Activated naive CD4-positive, alpha-beta T cell treated with anti-CD3 and anti-CD28 coated beads, Interleukin-2, amount 50 U/mL, for 16 hours (primary cell): ENCODE results near the gene TUNAR.
"Not testable (repeated sequence)": the region's sequence is repeated elsewhere in the genome, so short reads cannot be mapped to it uniquely, and the experiment has no call there.

Experiments used
- DNase-seq: peaks from one replicate; pipeline ENCODE4 v3.0.0-alpha.2; 2020

TUNAR gene

GRCh38 chr14:95920769-95921438 is 44.3 kb downstream of the TUNAR start:
- DNase-seq, result no peak

- no peak for DNase-seq
These were observed 45.4 kb downstream of the TUNAR start for GRCh38 chr14:95922080-95922479.

DNA sequence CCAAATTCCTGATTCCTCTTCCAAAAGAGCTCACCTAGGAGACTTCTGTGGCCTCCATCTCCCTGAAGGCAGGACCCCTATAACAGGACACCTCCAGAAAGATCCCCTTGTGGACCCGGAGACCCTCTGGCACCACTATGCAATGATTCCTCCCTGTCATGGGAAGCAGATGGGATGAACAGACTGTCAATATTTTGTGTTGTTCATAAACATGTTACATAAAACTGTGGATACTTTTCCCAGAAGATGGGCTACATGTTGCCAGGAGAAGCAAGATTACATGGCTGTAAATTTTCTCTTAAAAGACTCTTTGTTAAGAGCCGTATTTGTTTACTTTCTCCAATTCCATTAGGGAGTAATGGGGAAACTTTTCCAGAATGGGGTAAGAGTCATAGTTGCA is 52.1 kb downstream of the TUNAR start:
- no peak for DNase-seq

DNA sequence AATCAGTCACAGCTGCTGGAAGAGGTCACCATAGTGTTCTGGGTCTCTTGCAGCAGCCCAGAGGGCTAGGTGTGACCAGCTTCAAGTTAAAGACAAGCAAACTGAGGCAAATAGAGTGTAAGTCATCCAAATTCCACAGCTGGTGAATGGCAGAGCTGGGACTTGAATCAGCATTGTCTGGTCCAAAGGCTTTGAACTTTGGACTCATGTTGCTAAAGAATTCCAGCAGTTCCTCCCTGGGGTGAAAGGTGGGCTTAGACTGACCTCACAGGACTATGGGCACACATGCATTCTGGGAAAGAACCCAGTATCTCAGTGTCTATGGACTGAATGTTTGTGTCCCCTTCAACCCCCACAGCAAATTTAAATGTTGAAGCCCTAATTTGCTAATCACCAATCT is 54.8 kb downstream of the TUNAR start:
- no peak for DNase-seq

DNA sequence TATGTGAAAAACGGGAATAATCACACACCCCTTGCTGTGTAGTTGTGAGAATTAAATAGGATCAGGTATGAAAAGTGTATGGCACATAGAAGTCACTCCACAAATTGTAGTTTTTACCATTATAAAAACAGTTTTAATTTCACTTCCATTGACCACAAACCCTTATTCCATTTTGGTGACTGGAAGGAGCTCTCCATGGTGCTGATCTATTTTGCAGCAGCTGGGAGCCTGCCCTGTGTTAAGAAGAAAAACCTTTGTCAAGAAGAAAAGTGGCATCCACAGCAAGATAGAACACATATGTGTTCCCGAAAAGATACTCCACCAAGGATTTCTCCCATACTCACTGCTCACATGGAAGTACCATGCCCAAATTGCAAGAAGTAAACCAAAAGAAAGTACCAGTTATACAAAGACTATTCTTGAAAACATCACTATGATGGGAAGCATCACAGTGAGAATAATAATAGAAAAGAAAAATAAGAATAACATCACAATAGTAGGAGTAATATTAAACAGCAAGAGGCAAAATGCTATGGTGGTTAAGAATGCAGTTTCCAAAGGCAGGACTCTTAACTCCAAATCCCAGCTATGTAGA is 58.7 kb downstream of the TUNAR start:
- DNase-seq, result no peak

DNA sequence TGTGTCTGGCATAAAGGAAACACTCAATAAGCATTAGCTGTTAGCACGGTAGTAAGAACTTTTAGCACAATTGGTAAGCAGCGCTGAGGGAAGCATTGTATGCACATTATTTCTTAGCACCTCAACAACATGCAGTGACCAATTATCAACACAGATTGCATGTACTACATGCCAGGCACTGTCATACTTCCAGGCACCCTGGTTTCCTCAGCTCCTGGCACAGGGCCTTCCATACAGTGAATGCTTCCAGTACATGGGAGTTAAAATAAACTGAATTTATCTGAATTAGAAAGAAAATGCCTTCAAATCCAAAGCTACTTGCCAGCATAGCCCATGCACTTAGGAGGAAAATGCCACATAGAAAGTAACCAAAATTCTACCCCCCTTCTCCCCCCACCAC is 59.4 kb downstream of the TUNAR start:
- DNase-seq, result no peak

GRCh38 chr14:95939335-95939734 is 62.7 kb downstream of the TUNAR start:
- DNase-seq, result no peak

DNA sequence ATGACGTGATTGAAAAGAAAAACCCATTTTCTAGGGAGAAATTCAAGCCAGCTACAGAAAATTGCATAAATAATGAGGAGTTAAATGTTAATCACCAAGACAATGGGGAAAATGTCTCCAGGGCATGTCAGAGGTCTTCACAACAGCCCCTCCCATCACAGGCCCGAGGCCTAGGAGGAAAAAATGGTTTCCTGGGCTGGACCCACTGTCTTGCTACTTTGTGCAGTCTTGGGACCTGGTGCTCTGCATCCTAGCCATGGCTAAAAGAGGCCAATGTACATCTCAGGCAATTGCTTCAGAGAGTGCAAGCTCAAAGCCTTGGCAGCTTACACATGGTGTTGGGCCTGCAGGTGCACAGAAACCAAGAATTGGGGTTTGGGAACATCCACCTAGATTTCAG is 65.3 kb downstream of the TUNAR start:
- no peak for DNase-seq

GRCh38 chr14:95943699-95944098 is 67.1 kb downstream of the TUNAR start:
- no peak for DNase-seq

DNA sequence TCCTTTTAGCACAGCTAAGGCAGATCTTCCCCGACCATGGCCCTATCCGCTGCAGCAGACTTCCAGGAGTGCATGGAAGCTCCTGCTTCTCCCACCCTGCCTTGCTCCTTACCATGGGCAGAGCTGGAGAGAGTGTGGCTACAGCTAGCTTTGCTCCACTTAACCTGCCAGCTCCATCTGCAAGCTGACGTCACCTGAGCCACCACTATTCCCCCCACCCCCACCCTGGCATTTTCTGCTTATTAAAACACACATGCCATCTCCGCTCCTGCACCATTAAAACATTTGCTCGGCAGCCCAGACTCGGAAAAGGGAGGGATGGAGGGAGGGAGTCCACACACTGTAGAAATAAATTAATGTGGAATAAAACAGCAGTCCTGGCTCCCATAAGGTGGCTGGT is 67.8 kb downstream of the TUNAR start:
- DNase-seq, result no peak

DNA sequence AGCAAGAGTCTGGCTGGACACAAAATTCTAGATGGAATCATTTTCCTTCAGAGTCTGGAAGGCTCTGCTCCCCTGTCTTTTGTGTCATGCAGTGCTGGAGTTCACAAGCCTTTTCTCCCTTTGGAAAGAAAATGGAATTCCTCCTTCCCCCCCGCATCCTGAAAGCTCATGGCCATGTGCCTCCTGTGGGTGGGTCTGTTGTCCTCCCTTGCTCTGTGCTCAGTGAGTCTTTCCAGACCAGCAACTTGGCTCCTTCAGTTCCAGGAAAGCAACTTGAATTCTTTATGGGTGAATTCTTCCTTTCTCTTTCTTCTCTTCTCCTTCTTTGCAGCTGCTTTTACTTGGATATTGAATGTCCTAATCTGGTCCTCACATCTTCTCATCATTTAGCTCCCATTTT is 70.2 kb downstream of the TUNAR start:
- no peak for DNase-seq

- no peak for DNase-seq
These were observed 71.9 kb downstream of the TUNAR start for GRCh38 chr14:95948558-95948981.

GRCh38 chr14:95951359-95951758 is 74.7 kb downstream of the TUNAR start:
- no peak for DNase-seq

DNA sequence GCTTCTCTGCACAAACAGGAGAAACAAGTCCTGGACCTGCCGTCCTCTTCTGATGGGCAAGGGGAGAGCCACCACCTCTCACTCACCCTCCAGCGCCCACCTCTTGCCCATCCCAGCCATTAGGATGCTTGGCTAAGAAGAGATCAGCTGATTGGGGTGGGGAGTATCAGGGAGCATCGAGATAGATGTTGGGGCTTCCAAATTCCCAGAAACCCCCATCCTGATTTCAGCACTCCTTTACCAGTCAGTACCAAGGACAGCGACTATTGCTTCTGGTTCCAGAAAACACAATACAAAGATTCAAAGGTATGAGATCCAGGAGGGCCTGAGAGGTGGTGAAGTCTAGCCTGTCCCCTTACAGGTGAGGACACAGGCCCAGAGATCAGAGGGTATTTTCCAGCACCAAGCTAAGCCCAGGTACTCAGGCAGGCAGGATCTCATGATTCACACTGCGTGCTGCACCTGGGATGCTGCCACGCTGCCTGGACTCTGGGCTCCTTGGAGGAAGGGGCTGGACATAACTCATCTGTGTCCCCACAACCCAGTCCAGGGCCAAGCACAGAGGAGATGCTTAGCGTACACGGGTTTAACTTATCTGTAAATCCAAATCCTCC is 76.6 kb downstream of the TUNAR start:
- no peak for DNase-seq

- DNase-seq, result no peak
These were observed 80.2 kb downstream of the TUNAR start for GRCh38 chr14:95956601-95957460.

DNA sequence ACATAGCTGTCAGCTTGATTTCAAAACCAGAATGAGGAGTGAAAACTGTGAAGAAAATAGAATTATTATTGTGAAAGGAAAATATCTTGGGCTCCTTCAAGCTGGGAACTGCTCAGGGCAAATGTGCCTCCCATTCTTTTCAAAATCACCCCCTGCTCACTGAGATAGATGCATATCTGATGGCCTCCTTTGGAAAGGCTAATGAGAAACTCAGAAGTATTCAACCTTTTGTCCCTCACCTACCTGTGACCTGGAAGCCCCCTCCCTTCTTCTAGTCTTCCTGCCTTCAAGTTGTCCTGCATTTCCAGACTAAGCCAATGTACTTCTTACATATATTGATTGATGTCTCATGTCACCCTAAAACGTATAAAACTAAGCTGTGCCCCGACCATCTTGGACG is 81.5 kb downstream of the TUNAR start:
- no peak for DNase-seq

DNA sequence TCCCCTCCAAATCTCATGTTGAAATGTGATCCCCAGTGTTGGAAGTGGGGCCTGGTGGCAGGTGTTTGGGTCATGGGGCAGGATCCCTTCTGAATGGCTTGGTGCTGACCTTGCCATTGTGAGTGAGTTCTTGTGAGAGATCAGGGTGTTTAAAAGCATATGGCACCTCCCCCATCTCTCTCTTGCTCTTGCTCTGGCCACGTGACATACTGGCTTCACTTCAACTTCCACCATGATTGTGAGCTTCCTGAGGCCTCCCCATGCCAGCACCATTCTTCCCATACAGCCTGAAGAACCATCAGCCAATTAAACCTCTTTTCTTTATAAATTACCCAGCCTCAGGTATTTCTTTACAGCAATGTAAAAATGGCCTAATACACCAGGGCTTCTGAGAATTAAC is 82.7 kb downstream of the TUNAR start:
- DNase-seq, result no peak

- DNase-seq, result no peak
These were observed 84.8 kb downstream of the TUNAR start for GRCh38 chr14:95961481-95961880.

- DNase-seq, result no peak
These were observed 88.3 kb downstream of the TUNAR start for GRCh38 chr14:95964901-95965300.

- not testable (repeated sequence) for DNase-seq
These were observed 91.4 kb downstream of the TUNAR start for GRCh38 chr14:95968048-95968447.
